Measurements from ENCODE around the gene PRRG4. TPM values are rescaled to one million over a fixed set of nuclear protein-coding genes. Genes with fewer than 3 reads are reported as not detected.

Gene PRRG4
- 0.52 and 1.3 TPM in 2 replicates for total RNA-seq

GRCh38 chr11:32829680-32830412 is at the start of gene PRRG4:
TSS of gene PRRG4 (plus strand) at chr11:32829927. CDS start at chr11:32830530, 603 bp downstream.

GRCh38 chr11:32794439-32794838 is 35.3 kb upstream of the PRRG4 start, which contains the start of gene CCDC73:
TSS of gene CCDC73 (minus strand) at chr11:32794662. CDS start at chr11:32760243, 34,419 bp downstream.

DNA sequence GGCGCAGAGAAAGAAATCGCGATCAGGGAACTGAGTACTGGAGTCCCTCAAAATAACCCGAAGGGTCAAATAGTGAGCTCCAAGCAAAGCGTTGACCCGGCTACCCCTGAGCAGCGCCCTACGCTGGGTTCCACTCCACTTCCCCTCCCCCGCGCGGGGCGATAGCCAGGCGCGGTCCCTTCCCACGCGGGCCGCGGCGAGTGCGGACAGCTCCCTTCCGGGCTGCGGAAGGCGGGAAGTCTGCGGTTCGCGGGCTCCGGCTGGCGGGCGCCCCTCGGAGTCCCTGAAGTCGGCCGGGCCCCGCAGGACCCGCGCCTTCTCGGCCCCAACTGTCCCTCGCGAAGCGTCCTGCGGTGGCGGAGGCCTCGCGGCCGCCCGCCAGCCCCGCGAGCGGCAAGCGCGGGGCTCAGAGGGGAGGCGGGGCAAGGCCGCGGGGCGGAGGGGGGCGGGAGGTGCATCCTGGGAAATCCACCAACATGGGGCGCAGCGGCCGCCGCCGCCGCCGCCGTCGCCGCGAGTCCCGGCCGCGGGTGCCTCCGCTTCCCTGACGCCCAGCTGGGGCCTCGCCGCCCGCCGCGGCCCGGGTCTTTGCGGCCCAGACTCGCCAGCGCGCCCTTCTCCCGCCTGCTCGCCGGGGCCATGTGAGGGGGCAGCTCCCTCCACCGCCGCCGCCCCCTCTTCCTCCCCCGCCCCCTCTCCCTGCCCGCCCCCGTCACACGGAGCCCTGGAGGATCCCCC is 62.8 kb downstream of the PRRG4 start, which contains the start of gene QSER1:
Gene QSER1 (plus strand): TSS at position 457 of the 738 bp plus-strand sequence. CDS start 315 bp downstream, outside the sequence.

Other genes with a start within 250 kb of the PRRG4 start
- 337 and 461 TPM in 2 replicates for gene EIF3M, start 246.1 kb upstream of the PRRG4 start, total RNA-seq
- gene CCDC73, start 35.3 kb upstream of the PRRG4 start, total RNA-seq, result under 0.01 TPM in 2 replicates
- 9.2 and 18.3 TPM in 2 replicates for gene QSER1, start 62.9 kb downstream of the PRRG4 start, total RNA-seq
- gene DEPDC7, start 186.0 kb downstream of the PRRG4 start, total RNA-seq, result 0.09 and 0.11 TPM in 2 replicates
- 10.7 and 11.4 TPM in 2 replicates for gene TCP11L1, start 209.6 kb downstream of the PRRG4 start, total RNA-seq

Measured in dermis lymphatic vessel endothelial cell (primary cell).